OCI-LY7 (cell line): ENCODE data around the gene UBL4A. TPM values are rescaled to one million over a fixed set of nuclear protein-coding genes. Genes with fewer than 3 reads are reported as not detected.

Experiments used
- BruUV-seq: library from RNA; stranded (reverse); fragments of 400-500 nt; replicated peaks from 2 replicates; lab custom pipeline; 2021; lab: Mats Ljungman, UMichigan
- CTCF ChIA-PET: fragments of 300-600 bp; sonication (Branson Sonifier 250); formaldehyde crosslinking; loops from one replicate; lab custom pipeline; 2022; ENCODE audit warnings: antibody characterized with exemption; ENCODE audit not compliant: unreplicated experiment; lab: Charles Lee
- POLR2A ChIA-PET: fragments of 300-600 bp; sonication (Branson Sonifier 250); formaldehyde crosslinking; loops from one replicate; lab custom pipeline; 2022; ENCODE audit warnings: antibody characterized with exemption; lab: Charles Lee
- DNase-seq: peaks from one replicate; pipeline ENCODE4 v3.0.0-alpha.2; 2015; ENCODE audit warnings: low spot score
- H2AFZ ChIP-seq: fragments of 200-600 bp; sonication (generic), shearing (Covaris generic); 2 replicates; pipeline ENCODE4 v1.6.1; 2014; ENCODE audit warnings: mild to moderate bottlenecking, antibody characterized with exemption, low read length, moderate library complexity
- H3K27ac ChIP-seq: fragments of 200-600 bp; sonication (generic); 2 replicates; pipeline ENCODE4 v1.5.1; 2014; ENCODE audit warnings: mixed run types, low read depth, mild to moderate bottlenecking, moderate library complexity, low read length, inconsistent platforms; ENCODE audit not compliant: poor library complexity, severe bottlenecking
- H3K36me3 ChIP-seq: fragments of 200-600 bp; sonication (generic); 2 replicates; pipeline ENCODE4 v1.6.1; 2014; ENCODE audit warnings: mild to moderate bottlenecking, antibody characterized with exemption, low read length, moderate library complexity, mixed read lengths; ENCODE audit not compliant: insufficient read depth
- H3K4me1 ChIP-seq: fragments of 200-600 bp; sonication (generic); 2 replicates; pipeline ENCODE4 v1.5.1; 2014; ENCODE audit warnings: mild to moderate bottlenecking, low read length; ENCODE audit not compliant: insufficient read depth, poor library complexity, severe bottlenecking
- H3K4me2 ChIP-seq: fragments of 200-600 bp; sonication (generic); 2 replicates; pipeline ENCODE4 v1.6.1; 2014; ENCODE audit warnings: mild to moderate bottlenecking, low read length
- H3K4me3 ChIP-seq: fragments of 200-600 bp; sonication (generic); 2 replicates; pipeline ENCODE4 v1.5.1; 2014; ENCODE audit warnings: mild to moderate bottlenecking, low read depth, low read length; ENCODE audit not compliant: poor library complexity, severe bottlenecking
- H3K79me2 ChIP-seq: fragments of 200-600 bp; sonication (generic); 2 replicates; pipeline ENCODE4 v1.6.1; 2016; ENCODE audit warnings: low read depth, mild to moderate bottlenecking, low read length, moderate library complexity, mixed read lengths; ENCODE audit not compliant: insufficient read depth
- H3K9me2 ChIP-seq: fragments of 200-600 bp; sonication (generic); 2 replicates; pipeline ENCODE4 v1.6.1; 2016; ENCODE audit warnings: mild to moderate bottlenecking, low read length, mixed read lengths; ENCODE audit not compliant: insufficient read depth
- H3K9me3 ChIP-seq: fragments of 200-600 bp; sonication (generic); 2 replicates; pipeline ENCODE4 v1.6.1; 2014; ENCODE audit warnings: mild to moderate bottlenecking, mixed run types, low read length, mixed read lengths
- H4K20me1 ChIP-seq: fragments of 200-600 bp; sonication (generic); 2 replicates; pipeline ENCODE4 v1.6.1; 2014; ENCODE audit warnings: mild to moderate bottlenecking, antibody characterized with exemption, low read length, moderate library complexity, mixed read lengths; ENCODE audit not compliant: insufficient read depth
- CTCF ChIP-seq: fragments of 200-600 bp; sonication (generic); conservative IDR thresholded peaks from 2 replicates; pipeline ENCODE4 v1.5.1; 2014; ENCODE audit warnings: mild to moderate bottlenecking, antibody characterized with exemption, low read length, moderate library complexity, mixed read lengths
- EZH2phosphoT487 ChIP-seq: fragments of 200-600 bp; sonication (generic); IDR thresholded peaks from 2 replicates; pipeline ENCODE4 v1.6.1; 2018; ENCODE audit warnings: low read depth, borderline replicate concordance, mild to moderate bottlenecking, mixed run types, antibody characterized with exemption, low read length, moderate library complexity, mixed read lengths
- intact Hi-C: fragments of 100-400 bp; cut with micrococcal nuclease; formaldehyde crosslinking; loops from one replicate; pipeline ENCODE4 v1.10.0; 2022; ENCODE audit not compliant: unreplicated experiment
- total RNA-seq, 2 experiments: library from RNA; depleted of rRNA in 1 of 2; stranded (reverse); fragments of >200 nt in 1 of 2; shearing (Covaris generic) in 1 of 2; gene quantifications; 2 replicates each; pipeline ENCODE4 v1.2.3, GENCODE V29; 2014 to 2022

The UBL4A gene
- total RNA-seq, 2 experiments from 2014 or later, result 49.7 to 89.9 TPM

GRCh38 chrX:154436374-154436982, 49.9 kb downstream of the UBL4A start:
- TF ChIP-seq CTCF (no peak), EZH2phosphoT487 (no peak)
- H3K4me3 ChIP-seq, result peak overlapping the region; percentile 83
- H4K20me1 ChIP-seq, result no peaks in the 10 kb centered on the region
- no peaks in the 10 kb centered on the region for H3K9me2 ChIP-seq
- H2AFZ ChIP-seq, result peak overlapping the region; percentile 54; the same call in 1 of the 2 replicates
- DNase-seq, result peak; percentile 67
- H3K9me3 ChIP-seq, result no peaks in the 10 kb centered on the region
- peaks cover 33% of the 10 kb centered on the region; the same call in 1 of the 2 replicates for H3K36me3 ChIP-seq
- H3K27ac ChIP-seq, result no peak overlapping the region
- CTCF ChIA-PET, result no interaction called here
- peaks cover 17% of the 10 kb centered on the region for H3K79me2 ChIP-seq
- POLR2A ChIA-PET, result no interaction called here
- no TSS peak for BruUV-seq
- peaks cover 15% of the 10 kb centered on the region for H3K4me1 ChIP-seq
- intact Hi-C loops, result loop anchor here (1.0 kb wide), 1 partner anchor 24 kb away; no protein-coding TSS in a partner anchor
- H3K4me2 ChIP-seq, result peak overlapping the region; percentile 61

- Histone ChIP-seq H4K20me1 (no peaks in the 10 kb centered on the region), H2AFZ (no peak overlapping the region), H3K27ac (no peak overlapping the region), H3K4me3 (no peak overlapping the region), H3K9me3 (no peaks in the 10 kb centered on the region), H3K4me1 (peaks cover 15% of the 10 kb centered on the region), H3K36me3 (peaks cover 23% of the 10 kb centered on the region; the same call in 1 of the 2 replicates), H3K79me2 (peaks cover 17% of the 10 kb centered on the region), H3K4me2 (no peak overlapping the region), H3K9me2 (no peaks in the 10 kb centered on the region)
- ChIA-PET CTCF (no interaction called here), POLR2A (interaction anchor here (0.6 kb wide), 1 partner anchor 64 kb away, joined by 4 read pairs; no protein-coding TSS in a partner anchor)
- TF ChIP-seq EZH2phosphoT487, result no peak
- TF ChIP-seq CTCF, result no peak
- intact Hi-C loops, result no loop called here
- no TSS peak for BruUV-seq
- no peak for DNase-seq
These were observed 51.2 kb downstream of the UBL4A start for GRCh38 chrX:154435171-154435733.
